ENCODE results near the gene CTNNA1. TPM values are rescaled to one million over a fixed set of nuclear protein-coding genes. Genes with fewer than 3 reads are reported as not detected.

The CTNNA1 gene
- total RNA-seq, 1 experiment from 2014 or later, result 1.9 TPM

- Histone ChIP-seq H3K4me2 (ENCODE audit: low read length) (peak overlapping the region; percentile 35), H3K27me3 (ENCODE audit: low read length) (no peaks in the 10 kb centered on the region), H3K4me3 (ENCODE audit: low read length) (no peak overlapping the region), H3K27ac (ENCODE audit: low read length) (peak overlapping the region; percentile 37; the same call in 1 of the 2 replicates), H3K9ac (ENCODE audit: low read length) (no peak overlapping the region), H3F3A (ENCODE audit: low read length, unreplicated experiment) (no peaks in the 10 kb centered on the region), H3K9me3 (ENCODE audit: low read length) (no peaks in the 10 kb centered on the region), H3K4me1 (ENCODE audit: insufficient read depth, low read length) (peaks cover 14% of the 10 kb centered on the region), H3K79me2 (ENCODE audit: low read length) (no peaks in the 10 kb centered on the region), H2AFZ (ENCODE audit: low read length) (peak overlapping the region; percentile 42), H3K9me2 (replicated peaks; ENCODE audit: low read length) (no peaks in the 10 kb centered on the region), H3K36me3 (ENCODE audit: low read depth, low read length) (no peaks in the 10 kb centered on the region), H4K20me1 (ENCODE audit: low read length) (no peaks in the 10 kb centered on the region)
- intact Hi-C loops (cut with micrococcal nuclease), result loop anchor here (1.0 kb wide), 1 partner anchor 146 kb away; no protein-coding TSS in a partner anchor
- TF ChIP-seq CTCF (conservative IDR thresholded peaks at IDR 0.05; ENCODE audit: low read depth, low read length), result peak; percentile 66
- no peak for TF ChIP-seq EZH2 (IDR thresholded peaks at IDR 0.05; ENCODE audit: low read length, unreplicated experiment)
- no peak for TF ChIP-seq EZH2phosphoT487 (IDR thresholded peaks at IDR 0.05; ENCODE audit: borderline replicate concordance, low read length)
- ChIA-PET POLR2A (ENCODE audit: unreplicated experiment) (interaction anchor here (0.5 kb wide), 1 partner anchor 310 kb away, joined by 5 read pairs; no protein-coding TSS in a partner anchor), CTCF (interaction anchor here (0.6 kb wide), 2 partner anchors 20 to 473 kb away, joined by 3 read pairs; partner anchors contain the start of gene SIL1)
- BruUV-seq (replicated peaks), result no TSS peak
- DNase-seq, result peak; percentile 91
- ATAC-seq, result peak; percentile 96
Measured at GRCh38 chr5:138725153-138725817, 27.9 kb upstream of the CTNNA1 start.

DNA sequence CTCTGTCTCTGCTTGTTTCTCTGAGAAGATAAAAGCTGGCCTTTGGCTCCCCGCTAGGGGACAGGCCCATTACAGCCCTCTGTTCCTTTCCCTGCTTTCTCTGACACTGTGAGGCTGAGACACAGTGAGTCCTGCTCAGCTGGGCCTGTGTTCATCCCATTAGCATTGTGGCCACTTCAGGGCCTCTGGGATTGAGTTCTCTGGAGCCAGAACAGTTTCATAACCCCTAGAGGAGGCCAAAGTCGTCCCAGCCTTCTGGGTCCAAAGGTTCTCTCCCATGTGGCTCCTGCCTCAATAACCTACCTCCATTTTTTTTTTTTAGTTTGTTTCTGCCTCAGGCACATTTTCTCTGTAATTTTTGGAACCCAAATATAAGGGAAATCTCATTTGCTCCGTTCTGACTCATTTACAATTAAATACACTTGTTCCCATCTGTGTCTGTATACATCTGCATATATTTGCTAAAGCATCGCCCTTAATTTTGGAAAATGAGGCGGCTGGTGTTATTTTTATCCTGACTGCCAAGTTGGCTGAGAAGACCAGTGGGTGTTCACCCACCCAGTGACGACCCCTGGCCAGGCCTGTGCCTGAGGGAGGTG is 27.3 kb upstream of the CTNNA1 start:
- Histone ChIP-seq H3K27ac (ENCODE audit: low read length) (no peak overlapping the region), H3K36me3 (ENCODE audit: low read depth, low read length) (no peaks in the 10 kb centered on the region), H3K9me3 (ENCODE audit: low read length) (no peaks in the 10 kb centered on the region), H3F3A (ENCODE audit: low read length, unreplicated experiment) (no peaks in the 10 kb centered on the region), H4K20me1 (ENCODE audit: low read length) (no peaks in the 10 kb centered on the region), H3K27me3 (ENCODE audit: low read length) (no peaks in the 10 kb centered on the region), H3K9me2 (replicated peaks; ENCODE audit: low read length) (no peaks in the 10 kb centered on the region), H3K79me2 (ENCODE audit: low read length) (no peaks in the 10 kb centered on the region), H3K4me1 (ENCODE audit: insufficient read depth, low read length) (peaks cover 14% of the 10 kb centered on the region), H3K9ac (ENCODE audit: low read length) (no peak overlapping the region), H3K4me3 (ENCODE audit: low read length) (no peak overlapping the region), H2AFZ (ENCODE audit: low read length) (peak overlapping the region; percentile 42), H3K4me2 (ENCODE audit: low read length) (peak overlapping the region; percentile 35; the same call in 1 of the 2 replicates)
- ATAC-seq, result no peak
- intact Hi-C loops (cut with micrococcal nuclease), result loop anchor here (1.0 kb wide), 1 partner anchor 147 kb away; no protein-coding TSS in a partner anchor
- DNase-seq, result no peak
- no TSS peak for BruUV-seq (replicated peaks)
- TF ChIP-seq CTCF (conservative IDR thresholded peaks at IDR 0.05; ENCODE audit: low read depth, low read length) (no peak), EZH2phosphoT487 (IDR thresholded peaks at IDR 0.05; ENCODE audit: borderline replicate concordance, low read length) (no peak), EZH2 (IDR thresholded peaks at IDR 0.05; ENCODE audit: low read length, unreplicated experiment) (no peak)
- ChIA-PET CTCF (interaction anchor here (0.6 kb wide), 1 partner anchor 20 kb away, joined by 3 read pairs; no protein-coding TSS in a partner anchor), POLR2A (ENCODE audit: unreplicated experiment) (interaction anchor here (0.5 kb wide), 1 partner anchor 309 kb away, joined by 5 read pairs; no protein-coding TSS in a partner anchor)

Data from PC-3 (cell line).